HG02571 (cell line): ENCODE data around the gene VCL.

ENCODE experiments used
- ATAC-seq: cut with Tn5 transposase; IDR thresholded peaks from one replicate; pipeline ENCODE4 v1.9.1; 2021; ENCODE audit warnings: mild to moderate bottlenecking, moderate library complexity; ENCODE audit not compliant: unreplicated experiment

VCL gene

GRCh38 chr10:74071157-74071556 is 73.2 kb downstream of the VCL start:
- ATAC-seq, result no peak

GRCh38 chr10:74072503-74072902 is 74.6 kb downstream of the VCL start:
- no peak for ATAC-seq

GRCh38 chr10:74075906-74076305 is 78.0 kb downstream of the VCL start:
- ATAC-seq, result no peak

- ATAC-seq, result no peak
Observed at GRCh38 chr10:74076961-74077360, 79.0 kb downstream of the VCL start.

GRCh38 chr10:74077416-74077815 is 79.5 kb downstream of the VCL start:
- no peak for ATAC-seq

- ATAC-seq, result no peak
Observed at GRCh38 chr10:74078037-74078436, 80.1 kb downstream of the VCL start.

- ATAC-seq, result no peak
Observed at GRCh38 chr10:74079028-74079935, 81.4 kb downstream of the VCL start.

GRCh38 chr10:74079936-74080590 is 82.1 kb downstream of the VCL start:
- no peak for ATAC-seq

- no peak for ATAC-seq
Observed at GRCh38 chr10:74081192-74081803, 83.4 kb downstream of the VCL start.

- no peak for ATAC-seq
Observed at GRCh38 chr10:74081941-74082718, 84.2 kb downstream of the VCL start.

GRCh38 chr10:74083304-74083703 is 85.4 kb downstream of the VCL start:
- ATAC-seq, result no peak

- peak; percentile 70 for ATAC-seq
Observed at GRCh38 chr10:74084955-74085354, 87.0 kb downstream of the VCL start.

GRCh38 chr10:74086317-74086716 is 88.4 kb downstream of the VCL start:
- no peak for ATAC-seq

- ATAC-seq, result no peak
Observed at GRCh38 chr10:74088722-74089121, 90.8 kb downstream of the VCL start.

- no peak for ATAC-seq
Observed at GRCh38 chr10:74092372-74092771, 94.5 kb downstream of the VCL start.

- no peak for ATAC-seq
Observed at GRCh38 chr10:74093530-74094164, 95.7 kb downstream of the VCL start.

GRCh38 chr10:74094231-74094630 is 96.3 kb downstream of the VCL start:
- no peak for ATAC-seq

GRCh38 chr10:74096777-74097176 is 98.9 kb downstream of the VCL start:
- peak; percentile 73 for ATAC-seq

- ATAC-seq, result no peak
Observed at GRCh38 chr10:74097776-74098175, 99.9 kb downstream of the VCL start.

- ATAC-seq, result no peak
Observed at GRCh38 chr10:74099420-74099819, 101.5 kb downstream of the VCL start.

GRCh38 chr10:74099836-74100235 is 101.9 kb downstream of the VCL start:
- ATAC-seq, result no peak
